Natural killer cell (primary cell): ENCODE results near the gene SAMD13. TPM values are rescaled to one million over a fixed set of nuclear protein-coding genes. Genes with fewer than 3 reads are reported as not detected.

Experiments used
- ATAC-seq, 3 donors: fragments of 150-1000 bp in 2 of 3; fragments of 200-7000 bp in 1 of 3; cut with Tn5 transposase; 1 replicate in 1 of 3; 2 replicates in 2 of 3; pipeline ENCODE4 v1.10.0; 2021; ENCODE audit warnings: mild to moderate bottlenecking in 2 of 3, moderate library complexity in 2 of 3
- DNase-seq, 2 donors: peaks; one replicate each; pipeline versions ENCODE4 v3.0.0 to v3.0.0-alpha.2; 2013 to 2021; ENCODE audit warnings: mixed read lengths in 1 of 2
- H3K27ac ChIP-seq: one replicate; pipeline ENCODE4 v1.5.1; 2013; ENCODE audit warnings: mild to moderate bottlenecking, low read length
- H3K27me3 ChIP-seq: one replicate; pipeline ENCODE4 v1.6.1; 2013; ENCODE audit warnings: low read length; ENCODE audit not compliant: control insufficient read depth, insufficient read depth
- H3K36me3 ChIP-seq: one replicate; pipeline ENCODE4 v1.6.1; 2013; ENCODE audit warnings: low read length; ENCODE audit not compliant: control insufficient read depth, insufficient read depth
- H3K4me1 ChIP-seq: one replicate; pipeline ENCODE4 v1.6.1; 2013; ENCODE audit warnings: low read length; ENCODE audit not compliant: control insufficient read depth, insufficient read depth
- H3K4me3 ChIP-seq: one replicate; pipeline ENCODE4 v1.5.1; 2013; ENCODE audit warnings: low read length
- H3K9me3 ChIP-seq: one replicate; pipeline ENCODE4 v1.6.1; 2013; ENCODE audit warnings: low read length; ENCODE audit not compliant: control insufficient read depth, insufficient read depth
- H3K27ac Mint-ChIP-seq, 2 donors: one replicate each; pipeline ENCODE4 v1.8.0; 2022; ENCODE audit warnings: mild to moderate bottlenecking in 2 of 2, mixed read lengths in 2 of 2, moderate library complexity in 1 of 2
- H3K27me3 Mint-ChIP-seq, 2 donors: one replicate each; pipeline ENCODE4 v1.8.0; 2022; ENCODE audit warnings: low read depth in 2 of 2, mixed read lengths in 2 of 2
- H3K36me3 Mint-ChIP-seq: one replicate; pipeline ENCODE4 v1.8.0; 2022; ENCODE audit warnings: mixed read lengths
- H3K4me1 Mint-ChIP-seq, 2 donors: one replicate each; pipeline ENCODE4 v1.8.0; 2022; ENCODE audit warnings: mixed read lengths in 2 of 2
- H3K4me3 Mint-ChIP-seq: one replicate; pipeline ENCODE4 v1.8.0; 2022; ENCODE audit warnings: mild to moderate bottlenecking, moderate library complexity, mixed read lengths
- H3K9me3 Mint-ChIP-seq, 2 donors: one replicate each; pipeline ENCODE4 v1.8.0; 2022; ENCODE audit warnings: mixed read lengths in 2 of 2
- WGBS: methylation state at CpG from one replicate; pipeline ENCODE4 v1.1.7; 2013; ENCODE audit warnings: missing lambda C conversion rate; ENCODE audit not compliant: insufficient coverage; 5-methylcytosine and 5-hydroxymethylcytosine counted together
- intact Hi-C: fragments of 100-400 bp; cut with micrococcal nuclease; formaldehyde crosslinking; loops from one replicate; pipeline ENCODE4 v1.14.2; 2022
- total RNA-seq, 4 donors: library from RNA; stranded (reverse); fragments of 120-200 nt in 1 of 4; gene quantifications; one replicate each; pipeline versions ENCODE4 v1.2.3 to v1.2.4, GENCODE V29; 2013 to 2022
- TF ChIP-seq, protein P1 (sequence below): fragments of 200-600 bp; IDR thresholded peaks from one replicate; pipeline ENCODE4 v1.8.0; 2022; ENCODE audit warnings: antibody characterized with exemption

SAMD13 gene
- total RNA-seq, 3 donors from 2014 or later (not counting 1 experiment from before 2014, with no cell fraction given), result 0.40 TPM; not detected in 2

DNA sequence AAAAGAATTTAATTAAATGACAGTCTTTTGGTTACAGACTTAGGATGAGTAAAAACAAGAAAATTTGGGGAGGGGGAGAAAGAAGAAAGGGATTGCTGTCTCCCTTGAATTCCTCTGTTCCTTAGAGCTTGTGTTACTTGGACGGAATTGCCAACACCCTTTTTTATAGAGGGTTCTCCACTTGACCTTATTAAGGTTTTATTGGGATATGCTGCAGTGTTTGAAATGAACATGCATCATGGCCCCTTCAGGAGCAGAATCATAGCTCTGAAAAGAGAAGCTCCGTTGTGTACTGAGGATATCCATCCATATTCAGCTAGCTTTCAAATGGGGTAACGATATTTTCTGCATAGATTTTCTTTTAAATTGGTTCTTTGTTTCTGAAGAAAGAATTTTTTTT lies 48.6 kb downstream of the SAMD13 start:
- TF ChIP-seq, protein P1, sequence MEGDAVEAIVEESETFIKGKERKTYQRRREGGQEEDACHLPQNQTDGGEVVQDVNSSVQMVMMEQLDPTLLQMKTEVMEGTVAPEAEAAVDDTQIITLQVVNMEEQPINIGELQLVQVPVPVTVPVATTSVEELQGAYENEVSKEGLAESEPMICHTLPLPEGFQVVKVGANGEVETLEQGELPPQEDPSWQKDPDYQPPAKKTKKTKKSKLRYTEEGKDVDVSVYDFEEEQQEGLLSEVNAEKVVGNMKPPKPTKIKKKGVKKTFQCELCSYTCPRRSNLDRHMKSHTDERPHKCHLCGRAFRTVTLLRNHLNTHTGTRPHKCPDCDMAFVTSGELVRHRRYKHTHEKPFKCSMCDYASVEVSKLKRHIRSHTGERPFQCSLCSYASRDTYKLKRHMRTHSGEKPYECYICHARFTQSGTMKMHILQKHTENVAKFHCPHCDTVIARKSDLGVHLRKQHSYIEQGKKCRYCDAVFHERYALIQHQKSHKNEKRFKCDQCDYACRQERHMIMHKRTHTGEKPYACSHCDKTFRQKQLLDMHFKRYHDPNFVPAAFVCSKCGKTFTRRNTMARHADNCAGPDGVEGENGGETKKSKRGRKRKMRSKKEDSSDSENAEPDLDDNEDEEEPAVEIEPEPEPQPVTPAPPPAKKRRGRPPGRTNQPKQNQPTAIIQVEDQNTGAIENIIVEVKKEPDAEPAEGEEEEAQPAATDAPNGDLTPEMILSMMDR, result no peak

DNA sequence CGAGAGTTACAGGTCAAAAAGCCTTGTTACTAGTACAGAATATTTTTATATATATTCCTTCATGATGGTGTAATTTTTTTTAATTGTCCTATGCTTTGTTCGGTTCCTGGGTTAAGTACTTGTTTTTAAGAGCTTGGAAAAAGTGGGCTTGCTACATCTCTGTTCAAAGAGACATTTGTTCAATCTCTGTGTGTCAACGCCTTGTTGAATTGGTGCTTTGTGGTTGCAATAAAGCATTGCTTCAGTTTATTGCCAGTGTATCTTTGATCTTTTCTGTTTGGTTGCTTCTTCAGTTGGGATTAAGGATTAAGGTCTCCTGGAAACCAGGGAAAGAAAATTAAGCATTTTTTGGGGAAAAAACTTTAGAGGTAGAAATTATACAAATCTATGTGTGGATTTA lies 49.0 kb downstream of the SAMD13 start:
- Histone ChIP-seq H3K36me3 (no peaks in the 10 kb centered on the region), H3K4me1 (no peaks in the 10 kb centered on the region), H3K27ac (no peak overlapping the region), H3K4me3 (no peak overlapping the region), H3K27me3 (no peaks in the 10 kb centered on the region), H3K9me3 (no peaks in the 10 kb centered on the region)
- no peaks in the 10 kb centered on the region for H3K9me3 Mint-ChIP-seq
- H3K27ac Mint-ChIP-seq, result no peak overlapping the region
- DNase-seq (no peak), ATAC-seq (no peak)
- H3K4me1 Mint-ChIP-seq, result no peaks in the 10 kb centered on the region
- TF ChIP-seq, protein P1, result no peak
- H3K27me3 Mint-ChIP-seq, result no peaks in the 10 kb centered on the region
- 90% methylated on average over 2 of the region's 3 CpGs for WGBS
- no peak overlapping the region for H3K4me3 Mint-ChIP-seq
- H3K36me3 Mint-ChIP-seq, result no peaks in the 10 kb centered on the region
- intact Hi-C loops, result no loop called here

More for the DNA sequence above, 48.6 kb downstream of the SAMD13 start:
- 96% methylated on average over 2 of the region's 3 CpGs for WGBS
- no peaks in the 10 kb centered on the region for H3K36me3 ChIP-seq
- ATAC-seq (no peak), DNase-seq (no peak)
- no peaks in the 10 kb centered on the region for H3K4me1 Mint-ChIP-seq
- no peaks in the 10 kb centered on the region for H3K27me3 Mint-ChIP-seq
- intact Hi-C loops, result no loop called here
- H3K36me3 Mint-ChIP-seq, result no peaks in the 10 kb centered on the region
- no peak overlapping the region for H3K27ac ChIP-seq
- no peak overlapping the region for H3K4me3 ChIP-seq
- H3K4me1 ChIP-seq, result no peaks in the 10 kb centered on the region
- H3K9me3 ChIP-seq, result no peaks in the 10 kb centered on the region
- H3K9me3 Mint-ChIP-seq, result no peaks in the 10 kb centered on the region
- H3K27me3 ChIP-seq, result no peaks in the 10 kb centered on the region
- H3K27ac Mint-ChIP-seq, result no peak overlapping the region
- no peak overlapping the region for H3K4me3 Mint-ChIP-seq

DNA sequence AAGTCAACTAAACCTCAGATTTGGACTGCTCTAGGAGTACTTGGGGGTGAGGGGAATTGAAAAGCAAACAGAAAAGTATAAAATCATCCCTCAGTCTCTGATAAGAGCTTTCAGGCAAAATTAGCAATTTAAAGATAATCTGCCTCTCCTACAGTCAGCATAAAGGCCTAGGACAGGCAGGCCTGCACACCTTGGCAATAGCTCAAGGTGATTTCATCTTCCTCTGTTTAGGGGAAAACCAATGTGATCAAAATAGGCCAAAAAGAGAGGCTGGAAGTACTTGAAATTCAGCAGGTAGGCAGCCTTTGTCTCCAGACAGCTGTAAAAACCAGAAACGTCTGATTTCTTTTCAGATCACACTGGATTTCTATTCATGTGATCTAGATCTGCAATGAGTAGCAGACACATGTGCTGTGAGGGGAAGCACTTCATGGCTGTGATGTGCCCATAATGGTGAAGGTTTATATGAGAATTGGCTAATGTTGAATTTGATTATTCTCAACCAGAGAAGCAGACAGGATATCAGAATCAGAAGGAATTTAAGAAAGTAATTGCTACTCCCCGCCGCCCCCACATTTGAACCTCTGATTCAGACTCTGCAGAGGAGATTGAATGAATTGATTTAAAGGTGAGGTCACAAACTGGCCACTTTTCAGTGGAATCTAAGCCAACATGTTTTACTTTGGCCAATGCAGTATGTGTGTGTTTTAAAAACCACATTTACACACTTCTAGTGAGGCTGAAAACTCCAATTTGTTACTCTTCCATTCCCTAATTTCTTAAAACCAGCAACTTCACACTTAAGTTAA lies 51.0 kb downstream of the SAMD13 start:
- WGBS, result 96% methylated on average over 3 of the region's 3 CpGs
- intact Hi-C loops, result no loop called here
- no peaks in the 10 kb centered on the region for H3K9me3 ChIP-seq
- H3K4me3 ChIP-seq, result no peak overlapping the region
- Mint-ChIP-seq H3K27me3 (no peaks in the 10 kb centered on the region), H3K4me1 (no peaks in the 10 kb centered on the region), H3K4me3 (no peak overlapping the region), H3K27ac (no peak overlapping the region), H3K36me3 (no peaks in the 10 kb centered on the region), H3K9me3 (no peaks in the 10 kb centered on the region)
- no peak for ATAC-seq
- TF ChIP-seq, protein P1, result no peak
- H3K4me1 ChIP-seq, result no peaks in the 10 kb centered on the region
- DNase-seq, result no peak
- H3K36me3 ChIP-seq, result no peaks in the 10 kb centered on the region
- H3K27me3 ChIP-seq, result no peaks in the 10 kb centered on the region
- H3K27ac ChIP-seq, result no peak overlapping the region

DNA sequence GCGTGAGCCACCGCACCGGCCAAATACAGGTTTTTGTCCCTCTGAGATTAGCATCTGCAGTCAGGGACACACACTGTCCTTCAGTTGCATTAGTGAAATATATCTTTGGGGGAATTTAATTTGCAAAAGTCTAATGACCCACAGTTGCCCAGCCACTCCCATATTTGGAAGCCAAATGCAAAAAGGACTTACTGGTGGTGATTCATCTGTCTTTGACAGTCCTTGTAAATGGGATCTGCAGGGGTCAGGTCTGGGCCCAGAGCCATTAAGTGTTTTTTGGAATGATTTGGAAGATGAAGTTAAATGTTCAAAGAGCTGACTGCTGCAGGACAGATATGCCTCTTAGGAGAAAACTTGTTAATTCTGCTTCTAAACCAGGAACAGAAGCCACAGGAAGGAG lies 52.2 kb downstream of the SAMD13 start:
- 98% methylated on average over 3 of the region's 3 CpGs for WGBS
- H3K36me3 ChIP-seq, result no peaks in the 10 kb centered on the region
- intact Hi-C loops, result no loop called here
- TF ChIP-seq, protein P1, result no peak
- Mint-ChIP-seq H3K4me3 (no peak overlapping the region), H3K27me3 (no peaks in the 10 kb centered on the region), H3K9me3 (no peaks in the 10 kb centered on the region), H3K4me1 (no peaks in the 10 kb centered on the region), H3K36me3 (no peaks in the 10 kb centered on the region), H3K27ac (no peak overlapping the region)
- no peaks in the 10 kb centered on the region for H3K4me1 ChIP-seq
- ATAC-seq (no peak), DNase-seq (no peak)
- no peak overlapping the region for H3K27ac ChIP-seq
- H3K9me3 ChIP-seq, result no peaks in the 10 kb centered on the region
- no peaks in the 10 kb centered on the region for H3K27me3 ChIP-seq
- H3K4me3 ChIP-seq, result no peak overlapping the region
